ENCODE results near the gene NUDT1.
A peak's percentile ranks its signal among the peaks of the same experiment; 100 is the strongest.

The NUDT1 gene

GRCh38 chr7:2282185-2282751 lies 40.2 kb downstream of the NUDT1 start:
- in situ Hi-C loops (cut with MboI; ENCODE audit: low pct_unique_long_range_greater_than_20kb, low sequenced_read_pairs) = no loop called here
- DNase-seq = no peak

- DNase-seq = no peak
- in situ Hi-C loops (cut with MboI; ENCODE audit: low pct_unique_long_range_greater_than_20kb, low sequenced_read_pairs) = no loop called here
Observed at GRCh38 chr7:2283074-2283473, 41.0 kb downstream of the NUDT1 start.

GRCh38 chr7:2287745-2288144 lies 45.7 kb downstream of the NUDT1 start:
- no peak for DNase-seq
- in situ Hi-C loops (cut with MboI; ENCODE audit: low pct_unique_long_range_greater_than_20kb, low sequenced_read_pairs) = no loop called here

- in situ Hi-C loops (cut with MboI; ENCODE audit: low pct_unique_long_range_greater_than_20kb, low sequenced_read_pairs) = no loop called here
- no peak for DNase-seq
Observed at GRCh38 chr7:2288503-2288902, 46.5 kb downstream of the NUDT1 start.

- in situ Hi-C loops (cut with MboI; ENCODE audit: low pct_unique_long_range_greater_than_20kb, low sequenced_read_pairs) = no loop called here
- DNase-seq = no peak
Observed at GRCh38 chr7:2289111-2289586, 47.1 kb downstream of the NUDT1 start.

- in situ Hi-C loops (cut with MboI; ENCODE audit: low pct_unique_long_range_greater_than_20kb, low sequenced_read_pairs) = no loop called here
- no peak for DNase-seq
Observed at GRCh38 chr7:2289621-2290020, 47.6 kb downstream of the NUDT1 start.

GRCh38 chr7:2290877-2291276 lies 48.9 kb downstream of the NUDT1 start:
- in situ Hi-C loops (cut with MboI; ENCODE audit: low pct_unique_long_range_greater_than_20kb, low sequenced_read_pairs) = no loop called here
- no peak for DNase-seq

- in situ Hi-C loops (cut with MboI; ENCODE audit: low pct_unique_long_range_greater_than_20kb, low sequenced_read_pairs) = no loop called here
- DNase-seq = no peak
Observed at GRCh38 chr7:2295936-2296620, 54.1 kb downstream of the NUDT1 start.

GRCh38 chr7:2296832-2297231 lies 54.8 kb downstream of the NUDT1 start:
- no peak for DNase-seq
- in situ Hi-C loops (cut with MboI; ENCODE audit: low pct_unique_long_range_greater_than_20kb, low sequenced_read_pairs) = no loop called here

- no peak for DNase-seq
- in situ Hi-C loops (cut with MboI; ENCODE audit: low pct_unique_long_range_greater_than_20kb, low sequenced_read_pairs) = no loop called here
Observed at GRCh38 chr7:2299131-2299829, 57.3 kb downstream of the NUDT1 start.

GRCh38 chr7:2299870-2300512 lies 58.0 kb downstream of the NUDT1 start:
- DNase-seq = peak; percentile 50
- in situ Hi-C loops (cut with MboI; ENCODE audit: low pct_unique_long_range_greater_than_20kb, low sequenced_read_pairs) = no loop called here
